Stimulated activated CD8-positive, alpha-beta memory T cell treated with anti-CD3 and anti-CD28 coated beads, Interleukin-7, amount 100 ng/mL, for 24 hours (primary cell): ENCODE measurements around the gene ADRA2B.
"Not testable (repeated sequence)": the region's sequence is repeated elsewhere in the genome, so short reads cannot be mapped to it uniquely, and the experiment has no call there.

Source experiments
- DNase-seq: peaks from one replicate; pipeline ENCODE4 v3.0.0-alpha.2; 2020; ENCODE audit warnings: low read depth

The ADRA2B gene

GRCh38 chr2:96116424-96116878 is at the start of gene ADRA2B:
ADRA2B (minus strand) TSS chr2:96116571; CDS start chr2:96116149, 422 bp downstream.
- DNase-seq, result peak; percentile 49

GRCh38 chr2:96164459-96165184 is 48.3 kb upstream of the ADRA2B start:
- no peak for DNase-seq

GRCh38 chr2:96163768-96164429 is 47.5 kb upstream of the ADRA2B start:
- peak; percentile 71 for DNase-seq

GRCh38 chr2:96163415-96163767 is 47.0 kb upstream of the ADRA2B start:
- DNase-seq, result no peak

- no peak for DNase-seq
Observed at GRCh38 chr2:96161898-96162297, 45.5 kb upstream of the ADRA2B start.

GRCh38 chr2:96160366-96160765 is 44.0 kb upstream of the ADRA2B start:
- not testable (repeated sequence) for DNase-seq

- no peak for DNase-seq
Observed at GRCh38 chr2:96159084-96159830, 42.9 kb upstream of the ADRA2B start.

GRCh38 chr2:96158554-96158940 is 42.2 kb upstream of the ADRA2B start:
- no peak for DNase-seq

GRCh38 chr2:96157649-96158553 is 41.5 kb upstream of the ADRA2B start:
- DNase-seq, result peak; percentile 88

GRCh38 chr2:96156926-96157648 is 40.7 kb upstream of the ADRA2B start:
- DNase-seq, result no peak

GRCh38 chr2:96156011-96156820 is 39.8 kb upstream of the ADRA2B start:
- no peak for DNase-seq

- no peak for DNase-seq
Observed at GRCh38 chr2:96154506-96155380, 38.4 kb upstream of the ADRA2B start.

GRCh38 chr2:96153991-96154431 is 37.6 kb upstream of the ADRA2B start:
- DNase-seq, result no peak

GRCh38 chr2:96153291-96153713 is 36.9 kb upstream of the ADRA2B start:
- no peak for DNase-seq

- DNase-seq, result no peak
Observed at GRCh38 chr2:96152304-96153161, 36.2 kb upstream of the ADRA2B start.

GRCh38 chr2:96151595-96152303 is 35.4 kb upstream of the ADRA2B start:
- DNase-seq, result no peak

GRCh38 chr2:96150791-96151594 is 34.6 kb upstream of the ADRA2B start:
- DNase-seq, result no peak
